ENCODE measurements around the gene MVD.

MVD gene

GRCh38 chr16:88608076-88608475 is 54.8 kb downstream of the MVD start:
- no peak for DNase-seq (ENCODE audit: low spot score)

- no peak for DNase-seq (ENCODE audit: low spot score)
Observed at GRCh38 chr16:88606148-88606757, 56.6 kb downstream of the MVD start.

- no peak for DNase-seq (ENCODE audit: low spot score)
Observed at GRCh38 chr16:88605186-88606147, 57.4 kb downstream of the MVD start.

GRCh38 chr16:88602091-88602490 is 60.8 kb downstream of the MVD start:
- DNase-seq (ENCODE audit: low spot score) = no peak
